Measurements from ENCODE around the gene RAB11FIP4.

The RAB11FIP4 gene

DNA sequence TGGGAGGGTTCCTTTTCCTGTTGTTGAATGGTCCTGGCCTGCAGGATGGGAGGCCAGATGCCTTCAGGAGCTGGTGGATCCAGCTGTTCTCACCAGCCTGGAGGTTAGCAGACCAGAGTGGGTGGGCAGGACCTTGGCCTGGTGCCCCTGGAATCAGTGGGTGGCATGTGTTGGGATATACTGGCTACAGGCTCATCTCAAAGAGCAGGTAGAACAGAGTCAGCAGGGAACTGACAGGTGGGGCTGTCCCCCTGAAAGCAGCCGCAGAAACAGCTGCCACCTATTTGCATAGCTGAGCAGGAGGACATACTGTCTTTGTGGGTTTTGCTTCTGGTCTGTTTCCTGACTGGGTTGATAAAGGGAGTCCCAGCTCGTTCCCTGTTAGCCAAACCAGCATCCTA lies 144.1 kb downstream of the RAB11FIP4 start:
- H3K9ac ChIP-seq (ENCODE audit: low read length) = no peak overlapping the region

DNA sequence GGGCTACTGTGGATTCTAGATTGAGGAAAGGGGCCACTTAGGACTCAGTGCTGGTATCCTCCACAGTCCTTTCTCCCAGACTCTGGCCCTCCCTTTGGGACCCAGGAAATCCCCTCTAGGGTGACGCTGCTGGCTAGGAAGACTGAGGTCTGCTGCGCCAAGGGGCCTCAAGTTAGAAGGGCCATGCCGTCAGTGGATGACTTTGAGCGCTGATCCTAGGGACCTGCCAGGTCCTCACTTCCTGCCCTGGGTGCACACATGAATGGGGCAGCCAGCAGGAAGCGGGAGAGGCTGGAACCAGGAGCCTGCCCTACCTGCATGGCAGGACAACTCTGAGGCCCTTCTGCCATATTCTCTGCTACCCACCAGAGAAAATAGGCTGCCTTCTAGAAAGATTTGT lies 145.0 kb downstream of the RAB11FIP4 start:
- H3K4me1 ChIP-seq (ENCODE audit: control insufficient read depth, insufficient read depth, low read length) = peaks cover 9% of the 10 kb centered on the region
- H3K4me3 ChIP-seq (ENCODE audit: low read length) = no peak overlapping the region
- H3K27me3 ChIP-seq (ENCODE audit: control insufficient read depth, insufficient read depth, low read length) = no peaks in the 10 kb centered on the region
- H3K9me3 ChIP-seq (ENCODE audit: control insufficient read depth, low read length) = no peaks in the 10 kb centered on the region
- H3K36me3 ChIP-seq (ENCODE audit: control insufficient read depth, insufficient read depth, low read length) = peaks cover 3% of the 10 kb centered on the region
- no peak overlapping the region for H3K9ac ChIP-seq (ENCODE audit: low read length)

More for the DNA sequence above, 144.1 kb downstream of the RAB11FIP4 start:
- Histone ChIP-seq H3K27me3 (ENCODE audit: control insufficient read depth, insufficient read depth, low read length) (no peaks in the 10 kb centered on the region), H3K4me1 (ENCODE audit: control insufficient read depth, insufficient read depth, low read length) (peaks cover 9% of the 10 kb centered on the region), H3K9me3 (ENCODE audit: control insufficient read depth, low read length) (no peaks in the 10 kb centered on the region), H3K4me3 (ENCODE audit: low read length) (no peak overlapping the region), H3K36me3 (ENCODE audit: control insufficient read depth, insufficient read depth, low read length) (peaks cover 3% of the 10 kb centered on the region)

DNA sequence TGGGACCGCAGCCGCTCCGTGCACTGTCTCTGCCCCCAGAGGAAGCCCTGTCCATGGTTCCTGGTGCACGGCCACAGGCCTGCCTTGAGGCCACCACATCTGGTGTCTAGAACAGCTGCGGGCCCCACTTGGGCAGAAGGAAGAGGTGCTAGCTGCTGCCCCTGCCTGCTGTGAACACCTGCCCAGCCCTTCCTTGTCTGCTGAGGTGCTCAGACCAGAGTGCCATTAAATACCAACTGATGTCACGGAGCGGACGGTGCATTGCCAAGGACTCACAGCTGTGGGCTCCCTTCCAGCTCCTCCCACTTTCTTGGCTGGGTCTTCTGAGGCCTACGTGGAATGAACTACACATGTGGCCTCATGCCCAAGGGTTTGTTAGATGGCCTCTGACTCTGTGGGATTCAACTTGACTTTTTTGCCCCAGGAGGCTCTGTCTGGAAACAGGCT lies 146.1 kb downstream of the RAB11FIP4 start:
- Histone ChIP-seq H3K36me3 (ENCODE audit: control insufficient read depth, insufficient read depth, low read length) (no peaks in the 10 kb centered on the region), H3K4me3 (ENCODE audit: low read length) (no peak overlapping the region), H3K9ac (ENCODE audit: low read length) (no peak overlapping the region), H3K27me3 (ENCODE audit: control insufficient read depth, insufficient read depth, low read length) (no peaks in the 10 kb centered on the region), H3K9me3 (ENCODE audit: control insufficient read depth, low read length) (no peaks in the 10 kb centered on the region), H3K4me1 (ENCODE audit: control insufficient read depth, insufficient read depth, low read length) (peaks cover 9% of the 10 kb centered on the region)

DNA sequence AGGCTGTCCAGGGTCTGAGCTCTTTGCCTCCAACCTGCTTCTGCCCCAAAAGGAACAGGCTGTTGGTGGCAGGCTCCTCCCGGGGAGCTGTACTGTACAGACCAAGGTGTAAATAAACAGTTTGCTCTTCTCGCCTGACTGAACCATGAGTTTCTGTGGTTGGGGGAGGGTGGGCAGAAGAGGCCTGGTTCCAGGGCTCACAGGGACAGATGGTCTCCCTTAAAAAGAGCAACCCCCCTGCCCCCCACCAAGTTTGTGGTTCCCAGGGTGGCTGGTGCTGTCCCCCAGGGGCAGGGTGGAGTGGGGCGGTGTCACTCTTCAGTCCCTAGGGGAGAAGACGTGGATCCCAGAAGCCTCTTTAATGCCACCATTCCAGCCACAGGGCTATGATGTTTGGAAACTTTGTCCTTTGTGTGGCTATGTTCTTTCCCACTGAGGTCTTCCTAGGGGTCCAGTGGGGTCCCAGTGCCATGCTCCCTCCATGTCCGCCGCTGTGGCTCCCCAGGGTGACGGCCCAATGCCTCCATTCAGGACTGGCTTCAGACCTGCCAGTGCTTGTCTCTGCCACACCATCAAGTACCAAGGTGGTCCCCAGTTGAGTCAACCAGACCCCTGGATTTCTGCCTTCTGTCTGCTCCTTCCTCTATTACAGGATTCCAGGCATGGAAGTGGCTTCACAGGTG lies 146.7 kb downstream of the RAB11FIP4 start:
- Histone ChIP-seq H3K4me3 (ENCODE audit: low read length) (no peak overlapping the region), H3K9ac (ENCODE audit: low read length) (no peak overlapping the region), H3K4me1 (ENCODE audit: control insufficient read depth, insufficient read depth, low read length) (peaks cover 9% of the 10 kb centered on the region), H3K9me3 (ENCODE audit: control insufficient read depth, low read length) (no peaks in the 10 kb centered on the region), H3K27me3 (ENCODE audit: control insufficient read depth, insufficient read depth, low read length) (no peaks in the 10 kb centered on the region), H3K36me3 (ENCODE audit: control insufficient read depth, insufficient read depth, low read length) (no peaks in the 10 kb centered on the region)

DNA sequence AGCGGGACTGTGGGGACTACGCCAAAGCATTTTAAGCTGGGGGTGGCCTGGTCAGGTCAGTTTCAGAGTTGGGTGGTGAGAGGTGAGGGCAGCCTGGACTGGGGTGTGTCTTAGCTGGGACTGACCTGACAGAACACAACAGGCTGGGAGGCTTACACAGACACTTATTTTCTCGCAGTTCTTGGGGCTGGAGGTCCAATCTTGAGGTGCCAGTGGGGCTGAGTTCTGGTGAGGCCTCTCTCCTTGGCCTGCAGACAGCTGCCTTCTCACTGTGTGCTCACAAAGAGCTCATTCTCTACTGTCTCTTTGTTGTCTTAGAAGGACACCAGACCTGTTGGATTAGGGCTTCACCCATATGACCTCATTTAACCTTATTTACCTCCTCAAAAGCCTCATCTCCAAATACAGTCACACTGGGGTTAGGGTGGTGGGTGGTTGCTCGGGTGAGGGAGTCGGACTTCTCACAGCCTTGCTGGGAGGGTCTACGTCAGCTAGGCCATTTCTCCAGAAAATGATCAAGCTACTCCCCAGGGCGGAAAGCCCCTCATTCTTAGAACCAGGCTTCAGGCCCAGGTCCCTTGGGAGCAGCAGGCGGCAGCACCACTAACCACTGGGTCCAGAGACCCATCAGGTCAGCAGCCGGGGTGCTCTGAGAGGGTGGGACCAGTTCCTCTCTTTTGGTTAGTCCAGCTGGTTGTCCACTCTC lies 149.3 kb downstream of the RAB11FIP4 start:
- no peak overlapping the region for H3K4me3 ChIP-seq (ENCODE audit: low read length)
- H3K9ac ChIP-seq (ENCODE audit: low read length) = no peak overlapping the region
- no peaks in the 10 kb centered on the region for H3K27me3 ChIP-seq (ENCODE audit: control insufficient read depth, insufficient read depth, low read length)
- H3K36me3 ChIP-seq (ENCODE audit: control insufficient read depth, insufficient read depth, low read length) = no peaks in the 10 kb centered on the region
- peaks cover 9% of the 10 kb centered on the region for H3K4me1 ChIP-seq (ENCODE audit: control insufficient read depth, insufficient read depth, low read length)
- H3K9me3 ChIP-seq (ENCODE audit: control insufficient read depth, low read length) = no peaks in the 10 kb centered on the region

DNA sequence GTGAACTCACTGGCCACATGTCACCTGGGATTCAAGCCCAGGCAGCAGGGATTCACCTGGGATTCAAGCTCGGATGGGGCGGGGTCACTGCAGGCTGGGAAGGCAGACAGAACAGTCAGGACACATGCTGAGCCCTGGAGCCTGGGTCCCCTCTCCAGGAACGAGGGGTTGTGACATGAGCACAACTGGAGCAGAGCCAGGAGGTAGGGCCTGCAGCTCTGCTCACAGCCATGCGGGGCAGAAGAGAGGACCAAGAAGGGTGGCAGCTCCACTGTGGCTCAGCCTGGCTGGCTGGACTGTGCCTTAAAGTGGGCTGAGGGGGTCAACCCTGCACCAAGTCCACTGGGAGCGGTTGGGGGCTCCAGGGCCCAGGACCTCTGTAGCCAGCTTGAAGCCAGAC lies 150.1 kb downstream of the RAB11FIP4 start:
- Histone ChIP-seq H3K27me3 (ENCODE audit: control insufficient read depth, insufficient read depth, low read length) (no peaks in the 10 kb centered on the region), H3K36me3 (ENCODE audit: control insufficient read depth, insufficient read depth, low read length) (no peaks in the 10 kb centered on the region), H3K4me1 (ENCODE audit: control insufficient read depth, insufficient read depth, low read length) (peaks cover 9% of the 10 kb centered on the region), H3K4me3 (ENCODE audit: low read length) (no peak overlapping the region), H3K9me3 (ENCODE audit: control insufficient read depth, low read length) (no peaks in the 10 kb centered on the region), H3K9ac (ENCODE audit: low read length) (no peak overlapping the region)

DNA sequence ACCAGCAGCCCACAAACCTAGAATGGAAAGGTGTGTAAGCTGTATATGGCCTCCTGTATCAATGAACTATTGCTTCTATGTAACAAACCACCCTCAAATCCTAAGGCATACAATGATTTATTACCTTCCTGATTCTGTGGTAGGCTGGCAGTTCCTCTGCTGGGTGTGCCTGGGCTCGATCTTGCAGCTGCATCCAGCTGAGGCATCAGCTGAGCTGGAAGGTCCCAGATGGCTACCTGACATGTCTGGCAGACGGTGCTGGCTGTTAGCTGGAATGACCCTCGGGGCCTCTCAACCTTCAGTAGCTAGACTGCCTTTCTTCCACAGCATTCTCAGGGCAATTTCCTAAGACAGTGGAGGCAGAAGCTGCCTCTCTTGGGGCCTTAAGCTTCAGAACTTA lies 152.7 kb downstream of the RAB11FIP4 start:
- Histone ChIP-seq H3K9ac (ENCODE audit: low read length) (no peak overlapping the region), H3K4me1 (ENCODE audit: control insufficient read depth, insufficient read depth, low read length) (peaks cover 5% of the 10 kb centered on the region), H3K36me3 (ENCODE audit: control insufficient read depth, insufficient read depth, low read length) (no peaks in the 10 kb centered on the region), H3K9me3 (ENCODE audit: control insufficient read depth, low read length) (no peaks in the 10 kb centered on the region), H3K27me3 (ENCODE audit: control insufficient read depth, insufficient read depth, low read length) (no peaks in the 10 kb centered on the region), H3K4me3 (ENCODE audit: low read length) (no peak overlapping the region)

DNA sequence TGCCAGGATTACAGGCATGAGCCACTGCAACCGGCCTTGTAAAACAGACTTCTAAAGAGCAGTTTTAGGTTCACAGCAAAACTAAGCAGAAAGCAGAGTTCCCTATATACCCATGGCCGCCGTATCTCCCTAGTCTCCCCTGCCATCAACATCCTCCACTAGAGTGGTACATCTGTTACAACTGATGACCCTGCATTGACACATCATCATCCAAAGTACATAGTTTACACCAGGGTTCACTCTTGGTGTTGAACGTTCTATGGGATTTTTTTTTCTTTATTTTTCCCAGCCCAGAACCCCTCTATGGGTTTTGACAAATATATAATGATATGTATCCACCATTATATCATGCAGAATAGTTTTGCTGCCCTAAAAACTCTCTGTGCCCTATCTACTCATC lies 155.2 kb downstream of the RAB11FIP4 start:
- Histone ChIP-seq H3K9me3 (ENCODE audit: control insufficient read depth, low read length) (no peaks in the 10 kb centered on the region), H3K27me3 (ENCODE audit: control insufficient read depth, insufficient read depth, low read length) (no peaks in the 10 kb centered on the region), H3K4me3 (ENCODE audit: low read length) (no peak overlapping the region), H3K36me3 (ENCODE audit: control insufficient read depth, insufficient read depth, low read length) (no peaks in the 10 kb centered on the region), H3K4me1 (ENCODE audit: control insufficient read depth, insufficient read depth, low read length) (peaks cover 6% of the 10 kb centered on the region), H3K9ac (ENCODE audit: low read length) (no peak overlapping the region)

DNA sequence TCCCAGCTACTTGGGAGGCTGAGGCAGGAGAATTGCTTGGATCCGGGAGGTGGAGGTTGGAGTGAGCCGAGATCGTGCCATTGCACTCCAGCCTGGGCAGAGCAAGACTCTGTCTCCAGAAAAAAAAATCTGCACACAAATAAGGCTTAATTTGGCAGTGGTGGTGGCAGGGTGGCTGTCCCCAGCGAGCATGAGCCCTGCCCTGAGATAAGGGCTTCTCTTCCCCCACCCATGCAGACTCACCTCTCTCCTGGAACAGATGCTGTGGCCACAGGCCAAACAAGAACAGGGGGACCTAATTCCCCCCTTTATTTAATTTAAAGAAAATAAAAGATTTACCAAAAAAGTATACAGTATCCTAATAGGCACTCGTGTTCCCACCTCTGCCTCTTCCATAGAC lies 157.2 kb downstream of the RAB11FIP4 start:
- no peaks in the 10 kb centered on the region for H3K9me3 ChIP-seq (ENCODE audit: control insufficient read depth, low read length)
- H3K27me3 ChIP-seq (ENCODE audit: control insufficient read depth, insufficient read depth, low read length) = no peaks in the 10 kb centered on the region
- no peak overlapping the region for H3K9ac ChIP-seq (ENCODE audit: low read length)
- no peak overlapping the region for H3K4me3 ChIP-seq (ENCODE audit: low read length)
- H3K36me3 ChIP-seq (ENCODE audit: control insufficient read depth, insufficient read depth, low read length) = no peaks in the 10 kb centered on the region
- peaks cover 6% of the 10 kb centered on the region for H3K4me1 ChIP-seq (ENCODE audit: control insufficient read depth, insufficient read depth, low read length)

DNA sequence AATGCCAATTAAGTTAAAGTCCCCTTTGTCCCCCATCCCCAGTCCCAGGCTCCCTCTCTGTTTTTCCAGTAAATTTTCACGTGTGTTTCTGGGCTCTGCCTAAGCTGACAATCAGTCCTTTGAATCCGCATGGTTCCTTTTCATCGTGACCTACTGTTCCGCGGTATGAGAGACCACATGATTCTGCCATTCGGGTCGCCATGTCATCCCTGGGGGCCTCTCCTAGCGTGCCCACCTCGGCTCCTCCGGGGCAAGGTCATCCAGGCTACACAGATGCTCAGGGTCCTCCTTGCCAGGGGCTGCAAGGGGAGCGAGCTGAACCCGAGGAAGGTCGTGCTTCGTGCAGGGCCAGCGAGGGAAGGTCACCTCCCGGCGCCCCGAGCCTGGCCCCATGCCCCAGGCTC lies 157.6 kb downstream of the RAB11FIP4 start:
- Histone ChIP-seq H3K9me3 (ENCODE audit: control insufficient read depth, low read length) (no peaks in the 10 kb centered on the region), H3K9ac (ENCODE audit: low read length) (peak overlapping the region; percentile 80), H3K27me3 (ENCODE audit: control insufficient read depth, insufficient read depth, low read length) (no peaks in the 10 kb centered on the region), H3K4me1 (ENCODE audit: control insufficient read depth, insufficient read depth, low read length) (peaks cover 6% of the 10 kb centered on the region), H3K36me3 (ENCODE audit: control insufficient read depth, insufficient read depth, low read length) (no peaks in the 10 kb centered on the region), H3K4me3 (ENCODE audit: low read length) (peak overlapping the region; percentile 63)

DNA sequence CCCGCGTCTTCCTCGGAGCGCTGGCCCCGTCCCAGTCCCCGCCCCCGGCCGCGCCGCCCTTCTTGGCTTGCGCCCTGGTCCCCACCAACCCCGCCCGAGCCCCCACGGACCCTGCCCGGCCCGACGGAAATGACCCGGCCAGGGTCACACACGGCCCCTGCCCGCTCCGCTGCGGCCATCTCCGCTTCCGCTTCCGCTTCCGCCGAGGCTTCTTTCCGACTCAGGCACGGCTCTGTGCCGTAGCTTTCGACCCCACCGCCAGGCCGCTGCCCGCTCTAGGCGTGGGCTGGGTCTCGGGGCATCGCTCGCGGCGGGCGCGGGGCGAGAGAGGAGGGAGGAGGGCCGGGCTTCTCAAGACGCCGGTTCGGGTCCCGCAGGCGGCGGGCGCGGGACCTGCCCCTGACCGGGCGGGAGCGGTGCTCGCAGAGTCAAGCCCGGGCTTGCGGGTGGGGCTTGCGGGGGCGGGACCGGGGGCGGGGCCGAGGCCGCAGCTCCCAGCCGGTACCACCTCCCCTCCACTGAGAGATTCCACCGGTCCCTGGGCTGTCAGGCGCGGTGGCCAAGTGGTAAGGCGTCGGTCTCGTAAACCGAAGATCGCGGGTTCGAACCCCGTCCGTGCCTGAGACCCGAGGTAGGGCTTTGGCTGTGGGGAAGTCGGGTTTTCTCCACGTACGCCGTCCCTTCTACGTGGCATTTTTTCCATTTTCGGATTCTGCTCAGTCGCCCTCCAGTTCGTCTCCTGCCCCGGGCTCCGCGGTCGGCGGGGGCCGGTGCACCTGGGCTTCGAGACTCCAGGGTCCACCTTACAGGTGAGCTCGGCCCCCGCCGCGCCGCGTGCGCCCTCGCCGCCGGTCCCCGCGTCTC lies 158.3 kb downstream of the RAB11FIP4 start:
- no peaks in the 10 kb centered on the region for H3K27me3 ChIP-seq (ENCODE audit: control insufficient read depth, insufficient read depth, low read length)
- peaks cover 6% of the 10 kb centered on the region for H3K4me1 ChIP-seq (ENCODE audit: control insufficient read depth, insufficient read depth, low read length)
- peak overlapping the region; percentile 80 for H3K9ac ChIP-seq (ENCODE audit: low read length)
- H3K36me3 ChIP-seq (ENCODE audit: control insufficient read depth, insufficient read depth, low read length) = no peaks in the 10 kb centered on the region
- no peaks in the 10 kb centered on the region for H3K9me3 ChIP-seq (ENCODE audit: control insufficient read depth, low read length)
- H3K4me3 ChIP-seq (ENCODE audit: low read length) = peak overlapping the region; percentile 63
